MM.1S (cell line): ENCODE data around the gene UNC5C.

Experiments
- DNase-seq: peaks from one replicate; pipeline ENCODE4 v3.0.0-alpha.2; 2015
- H2AFZ ChIP-seq: fragments of 300-600 bp; sonication (generic); 2 replicates; pipeline ENCODE4 v1.6.0; 2016; ENCODE audit warnings: antibody characterized with exemption, low read length
- H3F3A ChIP-seq: fragments of 300-600 bp; sonication (generic); 2 replicates; pipeline ENCODE4 v1.6.1; 2016; ENCODE audit warnings: mild to moderate bottlenecking, antibody characterized with exemption, low read length, moderate library complexity, mixed read lengths; ENCODE audit not compliant: insufficient read depth
- H3K27ac ChIP-seq: fragments of 300-600 bp; sonication (generic); 2 replicates; pipeline ENCODE4 v1.5.1; 2016; ENCODE audit warnings: mild to moderate bottlenecking, low read length
- H3K27me3 ChIP-seq: fragments of 300-600 bp; sonication (generic); replicated peaks from 2 replicates; pipeline ENCODE4 v1.6.0; 2016; ENCODE audit warnings: low read length; ENCODE audit not compliant: insufficient read depth
- H3K36me3 ChIP-seq: fragments of 300-600 bp; sonication (generic); replicated peaks from 2 replicates; pipeline ENCODE4 v1.6.1; 2016; ENCODE audit warnings: mild to moderate bottlenecking, low read length, mixed read lengths; ENCODE audit not compliant: insufficient read depth
- H3K4me1 ChIP-seq: fragments of 300-600 bp; sonication (generic); 2 replicates; pipeline ENCODE4 v1.6.1; 2016; ENCODE audit warnings: low read length, mixed read lengths
- H3K4me2 ChIP-seq: fragments of 300-600 bp; sonication (generic); 2 replicates; pipeline ENCODE4 v1.6.0; 2016; ENCODE audit warnings: low read depth, low read length
- H3K4me3 ChIP-seq: fragments of 300-600 bp; sonication (generic); 2 replicates; pipeline ENCODE4 v1.5.1; 2016; ENCODE audit warnings: low read length, mixed read lengths
- H3K79me2 ChIP-seq: fragments of 300-600 bp; sonication (generic); 2 replicates; pipeline ENCODE4 v1.6.1; 2016; ENCODE audit warnings: mixed run types, low read length, mixed read lengths
- H3K9ac ChIP-seq: fragments of 300-600 bp; sonication (generic); 2 replicates; pipeline ENCODE4 v1.6.1; 2016; ENCODE audit warnings: low read length, mixed read lengths
- H3K9me2 ChIP-seq: fragments of 300-600 bp; sonication (generic); replicated peaks from 2 replicates; pipeline ENCODE4 v1.6.1; 2016; ENCODE audit warnings: mild to moderate bottlenecking, low read length, mixed read lengths; ENCODE audit not compliant: insufficient read depth
- H3K9me3 ChIP-seq: fragments of 300-600 bp; sonication (generic); replicated peaks from 2 replicates; pipeline ENCODE4 v1.6.1; 2016; ENCODE audit warnings: mild to moderate bottlenecking, low read length, mixed read lengths; ENCODE audit not compliant: insufficient read depth
- H4K20me1 ChIP-seq: fragments of 300-600 bp; sonication (generic); 2 replicates; pipeline ENCODE4 v1.6.1; 2016; ENCODE audit warnings: mild to moderate bottlenecking, low read length, moderate library complexity, mixed read lengths; ENCODE audit not compliant: insufficient read depth
- CTCF ChIP-seq: fragments of 300-600 bp; sonication (generic); IDR thresholded peaks from 2 replicates; pipeline ENCODE4 v1.5.1; 2016; ENCODE audit warnings: antibody characterized with exemption, low read length, mixed read lengths
- EZH2 ChIP-seq: fragments of 300-600 bp; sonication (generic); optimal IDR thresholded peaks from 2 replicates; pipeline ENCODE3; 2017; ENCODE audit warnings: low read depth, mild to moderate bottlenecking, antibody characterized with exemption, low read length, mixed read lengths
- EZH2phosphoT487 ChIP-seq: fragments of 300-600 bp; sonication (generic); IDR thresholded peaks from 2 replicates; pipeline ENCODE4 v1.6.1; 2018; ENCODE audit warnings: antibody characterized with exemption, low read length

The UNC5C gene

DNA sequence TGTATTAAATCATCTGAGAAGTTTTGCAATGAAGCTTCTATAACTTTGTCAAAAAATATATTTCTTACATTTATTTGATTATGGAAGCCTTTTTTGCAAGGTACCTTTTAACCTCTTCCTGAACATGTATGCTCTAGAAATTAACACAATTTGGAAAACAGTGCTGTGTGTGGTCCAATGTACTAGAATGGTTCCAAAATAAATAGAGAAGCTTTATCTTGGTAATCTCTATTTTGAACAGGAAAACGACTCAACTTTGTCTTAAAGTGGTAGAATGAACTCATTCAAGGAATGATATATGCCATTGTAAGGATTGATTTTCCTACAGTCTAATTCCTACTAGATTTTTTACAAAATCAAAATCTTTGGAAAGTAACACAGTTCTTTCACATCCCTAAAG is 248.5 kb downstream of the UNC5C start:
- Histone ChIP-seq H3K9me3 (no peaks in the 10 kb centered on the region), H3K9me2 (no peaks in the 10 kb centered on the region), H3K36me3 (no peaks in the 10 kb centered on the region), H3K4me3 (no peak overlapping the region), H3K9ac (no peak overlapping the region), H3F3A (no peaks in the 10 kb centered on the region), H3K27ac (no peak overlapping the region), H3K4me2 (no peak overlapping the region), H3K4me1 (no peaks in the 10 kb centered on the region), H2AFZ (no peak overlapping the region), H4K20me1 (no peaks in the 10 kb centered on the region), H3K79me2 (no peaks in the 10 kb centered on the region), H3K27me3 (no peaks in the 10 kb centered on the region)
- TF ChIP-seq EZH2phosphoT487 (no peak), CTCF (no peak), EZH2 (no peak)
- no peak for DNase-seq

DNA sequence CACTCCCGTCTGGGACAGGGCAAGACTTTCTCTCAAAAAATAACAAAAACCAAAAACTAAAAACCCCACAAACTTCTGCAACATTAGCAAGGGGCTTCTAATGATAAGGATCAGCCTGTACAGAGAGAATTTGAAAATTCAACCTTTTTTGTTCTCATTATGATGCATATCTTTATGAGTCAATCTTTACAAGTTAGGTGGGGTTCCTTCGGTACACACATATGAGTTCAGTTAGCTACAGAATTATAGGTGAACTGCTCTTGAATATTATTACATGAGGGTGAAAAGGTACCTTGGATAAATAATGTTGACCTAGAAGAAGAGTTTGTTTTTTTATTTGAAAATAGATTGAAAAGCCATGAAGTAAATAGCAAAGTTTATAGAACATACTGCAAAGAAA is 252.7 kb downstream of the UNC5C start:
- Histone ChIP-seq H3K27me3 (no peaks in the 10 kb centered on the region), H3F3A (no peaks in the 10 kb centered on the region), H3K4me2 (no peak overlapping the region), H2AFZ (no peak overlapping the region), H3K9ac (no peak overlapping the region), H4K20me1 (no peaks in the 10 kb centered on the region), H3K9me3 (no peaks in the 10 kb centered on the region), H3K36me3 (no peaks in the 10 kb centered on the region), H3K79me2 (no peaks in the 10 kb centered on the region), H3K27ac (no peak overlapping the region), H3K9me2 (no peaks in the 10 kb centered on the region), H3K4me3 (no peak overlapping the region), H3K4me1 (no peaks in the 10 kb centered on the region)
- TF ChIP-seq EZH2 (no peak), EZH2phosphoT487 (no peak), CTCF (no peak)
- DNase-seq: no peak

- Histone ChIP-seq H3K27me3 (no peaks in the 10 kb centered on the region), H3K4me3 (no peak overlapping the region), H3K79me2 (no peaks in the 10 kb centered on the region), H3K9me2 (no peaks in the 10 kb centered on the region), H3K27ac (no peak overlapping the region), H3K9ac (no peak overlapping the region), H3K4me1 (no peaks in the 10 kb centered on the region), H3K4me2 (no peak overlapping the region), H4K20me1 (no peaks in the 10 kb centered on the region), H2AFZ (no peak overlapping the region), H3K9me3 (no peaks in the 10 kb centered on the region), H3F3A (no peaks in the 10 kb centered on the region), H3K36me3 (no peaks in the 10 kb centered on the region)
- TF ChIP-seq EZH2 (no peak), EZH2phosphoT487 (no peak), CTCF (no peak)
- no peak for DNase-seq
Observed at GRCh38 chr4:95295157-95295556, 253.6 kb downstream of the UNC5C start.
